Measurements from ENCODE around the gene CPNE4. TPM values are rescaled to one million over a fixed set of nuclear protein-coding genes. Genes with fewer than 3 reads are reported as not detected.

Gene CPNE4
- total and polyA plus RNA-seq, 9 of the 15 experiments (the other 6 are each of a cell fraction or from before 2014, with no cell fraction given) = not detected

DNA sequence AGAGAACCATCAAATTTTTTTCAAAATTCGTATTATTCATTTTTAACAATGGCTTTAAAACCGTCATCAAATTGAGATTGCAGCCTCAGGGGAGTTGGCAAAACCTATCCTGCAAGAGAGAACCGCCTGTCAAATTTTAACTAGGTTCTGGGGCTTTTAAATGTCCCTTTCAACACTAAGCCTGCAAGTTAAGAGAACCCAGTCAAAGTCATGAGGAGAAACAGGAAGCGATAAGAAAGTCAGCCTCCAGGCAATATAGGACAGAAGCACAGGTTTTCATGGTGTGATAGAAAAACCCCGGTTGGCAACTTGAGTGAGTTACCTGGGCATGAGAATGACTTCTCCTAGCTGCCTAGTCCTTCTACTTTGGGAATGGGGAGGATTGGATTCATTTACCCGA is 59.8 kb downstream of the CPNE4 start:
- in situ Hi-C loops (cut with MboI) (no loop called here), intact Hi-C loops (cut with micrococcal nuclease) (no loop called here)
- no peaks in the 10 kb centered on the region for H3K9me3 ChIP-seq (replicated peaks; ENCODE audit: control insufficient read depth, insufficient read depth, low read depth, low read length)
- POLR2A ChIA-PET = no interaction called here
- H3K79me2 ChIP-seq (ENCODE audit: control insufficient read depth, insufficient read depth, low read length) = no peaks in the 10 kb centered on the region
- FAIRE-seq = no peak
- no peaks in the 10 kb centered on the region for H3K4me1 ChIP-seq (replicated peaks in 1 of 2; ENCODE audit: control insufficient read depth in 2 of 2, insufficient read depth in 2 of 2, low read length in 2 of 2)
- H3K36me3 ChIP-seq (ENCODE audit: control insufficient read depth, insufficient read depth, low read length) = no peaks in the 10 kb centered on the region
- H3K9ac ChIP-seq (ENCODE audit: insufficient read depth in 1 of 2, low read depth in 2 of 2, low read length in 2 of 2) = no peak overlapping the region
- no peaks in the 10 kb centered on the region for H4K20me1 ChIP-seq (replicated peaks; ENCODE audit: control insufficient read depth, insufficient read depth, low read length)
- BruUV-seq (replicated peaks) = no TSS peak
- no peaks in the 10 kb centered on the region for H3K27me3 ChIP-seq (ENCODE audit: control insufficient read depth in 2 of 2, insufficient read depth in 2 of 2, low read length in 2 of 2)
- no peak overlapping the region for H3K4me3 ChIP-seq
- no peak for TF ChIP-seq ZNF75A (CRISPR knock-in tag; IDR thresholded peaks at IDR 0.05)
- no peak for TF ChIP-seq ZEB2 (IDR thresholded peaks at IDR 0.05)
- TF ChIP-seq LEF1 (IDR thresholded peaks at IDR 0.05) = no peak
- no peak for TF ChIP-seq HOXB6 (CRISPR knock-in tag; IDR thresholded peaks at IDR 0.05; ENCODE audit: borderline replicate concordance)
- TF ChIP-seq FOXJ2 (tag; IDR thresholded peaks at IDR 0.05) = no peak
- no peak for TF ChIP-seq SREBF1 (IDR thresholded peaks at IDR 0.05; ENCODE audit: borderline replicate concordance, low read depth, low read length)
- no peak for TF ChIP-seq CREM (IDR thresholded peaks at IDR 0.05; ENCODE audit: low read depth)
- TF ChIP-seq ZNF146 (CRISPR knock-in tag; IDR thresholded peaks at IDR 0.05; ENCODE audit: unreplicated experiment) = no peak
- no peak for TF ChIP-seq ZNF444 (CRISPR knock-in tag; IDR thresholded peaks at IDR 0.05)
- no peak for TF ChIP-seq POLR3G (IDR thresholded peaks at IDR 0.05; ENCODE audit: extremely low read depth, insufficient read length, insufficient replicate concordance)
- TF ChIP-seq ERF (CRISPR knock-in tag; IDR thresholded peaks at IDR 0.05) = no peak
- TF ChIP-seq ZNF586 (CRISPR knock-in tag; conservative IDR thresholded peaks at IDR 0.05) = no peak
- TF ChIP-seq ZNF23 (CRISPR knock-in tag; IDR thresholded peaks at IDR 0.05) = no peak
- CTCF ChIA-PET (ENCODE audit: low intra/inter-chr PET ratio) = no interaction called here
- no peaks in the 10 kb centered on the region for H3K9me1 ChIP-seq (ENCODE audit: control insufficient read depth, insufficient read depth, low read length)
- no peak for DNase-seq (ENCODE audit: extremely low read depth in 1 of 4, low spot score in 3 of 4)
- WGBS (ENCODE audit: insufficient coverage, low coverage, missing lambda C conversion rate) = 0% methylated on average over 6 of the region's 6 CpGs
- H3K27ac ChIP-seq (ENCODE audit: extremely low read depth, low read depth, low read length) = no peak overlapping the region
- no peak for ATAC-seq
- H2AFZ ChIP-seq (ENCODE audit: low read depth, low read length) = no peak overlapping the region
- no peak overlapping the region for H3K4me2 ChIP-seq (ENCODE audit: insufficient read depth, low read length)

Data from K562 (cell line).